IMR-90 (cell line): ENCODE data around the gene MESP2. TPM values are rescaled to one million over a fixed set of nuclear protein-coding genes. Genes with fewer than 3 reads are reported as not detected.

Experiments
- CTCF ChIP-seq: conservative IDR thresholded peaks from 2 replicates; pipeline ENCODE4 v1.5.1; 2012; ENCODE audit warnings: mild to moderate bottlenecking, low read depth, low read length, improper control_type of control experiment
- RAD21 ChIP-seq: IDR thresholded peaks from 2 replicates; pipeline ENCODE4 v1.6.1; 2012; ENCODE audit warnings: low read length, improper control_type of control experiment
- SMC3 ChIP-seq: fragments of 150-350 bp; IDR thresholded peaks from 2 replicates; pipeline ENCODE4 v1.6.1; 2016; ENCODE audit warnings: low read depth, mild to moderate bottlenecking, antibody characterized with exemption, low read length, moderate library complexity
- polyA plus RNA-seq, 3 experiments: library from polyadenylated mRNA; depleted of rRNA; stranded (reverse); fragments of >200 nt; gene quantifications; 2 replicates each; pipeline ENCODE4 v1.2.3, GENCODE V29; 2012; ENCODE audit warnings: low replicate concordance in 1 of 3
- total RNA-seq: library from RNA; depleted of rRNA; stranded (reverse); fragments of >200 nt; gene quantifications from 2 replicates; pipeline ENCODE4 v1.2.3, GENCODE V29; 2012

MESP2 gene
- total and polyA plus RNA-seq, 2 of the 4 experiments (the other 2 are of a cell fraction), result 0.18 to 0.32 TPM

GRCh38 chr15:89754361-89755154 is 21.6 kb upstream of the MESP2 start (continued):
- TF ChIP-seq CTCF (no peak), SMC3 (no peak), RAD21 (no peak)
